Gastroesophageal sphincter (tissue), 3 donors: ENCODE data around the gene TNFRSF17.

Experiments used
- CTCF ChIP-seq, 4 experiments: fragments of 200-600 bp in 2 of 4; fragments of 450-650 bp in 2 of 4; sonication (generic) in 1 of 4; IDR thresholded peaks; one replicate each; pipeline ENCODE4 v1.5.1; 2017 to 2019; ENCODE audit warnings: antibody characterized with exemption in 4 of 4, mild to moderate bottlenecking in 2 of 4, moderate library complexity in 2 of 4
- EP300 ChIP-seq: sonication (generic); formaldehyde crosslinking; IDR thresholded peaks from one replicate; pipeline ENCODE4 v1.6.1; 2017; ENCODE audit warnings: antibody characterized with exemption, mild to moderate bottlenecking
- POLR2AphosphoS5 ChIP-seq: sonication (generic); formaldehyde crosslinking; IDR thresholded peaks from one replicate; pipeline ENCODE4 v1.6.1; 2017; ENCODE audit warnings: antibody characterized with exemption

DNA sequence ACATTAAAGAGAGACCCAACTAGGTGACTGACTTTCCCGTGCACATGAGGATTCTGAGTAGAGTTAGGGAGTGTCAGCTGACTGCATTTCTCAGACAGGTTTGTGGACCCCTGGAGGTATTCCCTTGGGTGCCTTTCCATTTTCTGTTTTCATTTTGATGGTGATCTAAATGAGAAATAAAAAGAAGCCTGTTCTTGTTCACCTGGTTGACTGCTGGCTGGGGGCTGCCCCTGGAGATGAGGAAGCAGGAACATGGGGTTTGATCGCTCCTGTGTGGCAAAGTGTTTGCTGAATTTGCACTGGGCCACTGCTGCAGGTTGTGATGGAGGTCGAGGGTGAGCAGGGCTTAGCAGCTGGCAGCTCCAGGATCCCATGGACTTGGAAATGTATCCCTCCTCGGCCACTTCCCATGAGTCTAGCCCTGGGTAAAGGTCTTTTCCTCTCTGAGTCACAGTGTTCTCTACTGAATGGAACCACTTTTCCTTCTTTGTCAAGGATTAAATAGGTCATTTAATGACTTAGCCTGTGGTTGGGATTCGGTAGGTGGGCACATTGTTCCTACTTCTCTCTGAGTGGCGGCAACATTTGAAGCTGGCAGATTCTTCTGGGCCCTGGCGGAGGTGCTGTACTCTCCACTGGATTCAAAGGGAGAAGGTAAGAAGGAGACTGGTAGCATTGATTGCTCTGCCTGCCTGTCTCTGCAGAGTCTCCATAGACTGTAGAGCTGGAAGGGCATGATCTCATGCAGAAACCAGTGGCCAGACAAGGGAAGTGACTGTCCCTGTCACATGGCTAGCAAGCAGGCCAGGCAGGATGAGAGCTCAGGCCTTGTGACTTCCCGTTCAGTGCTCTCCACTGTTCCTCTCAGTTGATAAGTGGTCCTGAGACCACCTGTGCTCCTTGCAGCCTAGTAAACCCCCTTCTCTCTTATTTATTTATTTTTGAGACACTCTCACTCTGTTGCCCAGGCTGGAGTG is 29.4 kb downstream of the TNFRSF17 start:
- TF ChIP-seq EP300 (no peak), CTCF (IDR thresholded peaks at IDR 0.05) (no peak), POLR2AphosphoS5 (no peak)
